ENCODE data around the gene GRHPR.
"Not testable (repeated sequence)": the region's sequence is repeated elsewhere in the genome, so short reads cannot be mapped to it uniquely, and the experiment has no call there.

The GRHPR gene

GRCh38 chr9:37468620-37469019 is 46.1 kb downstream of the GRHPR start:
- no peak for DNase-seq (ENCODE audit: low read depth in 1 of 2, low spot score in 1 of 2)
- no peak for TF ChIP-seq SPI1 (IDR thresholded peaks at IDR 0.05; ENCODE audit: borderline replicate concordance, low read depth)
- TF ChIP-seq POLR2AphosphoS5 (IDR thresholded peaks at IDR 0.05; ENCODE audit: low read depth): no peak
- TF ChIP-seq GABPA (IDR thresholded peaks at IDR 0.05; ENCODE audit: low read depth): no peak
- no peak for TF ChIP-seq REST (IDR thresholded peaks at IDR 0.05; ENCODE audit: insufficient replicate concordance, low read depth)
- Histone ChIP-seq H3K4me3 (replicated peaks; ENCODE audit: insufficient read depth, low read length) (no peak overlapping the region), H3K27me3 (ENCODE audit: insufficient read depth, poor library complexity, severe bottlenecking) (no peaks in the 10 kb centered on the region), H3K27ac (replicated peaks) (no peak overlapping the region)

DNA sequence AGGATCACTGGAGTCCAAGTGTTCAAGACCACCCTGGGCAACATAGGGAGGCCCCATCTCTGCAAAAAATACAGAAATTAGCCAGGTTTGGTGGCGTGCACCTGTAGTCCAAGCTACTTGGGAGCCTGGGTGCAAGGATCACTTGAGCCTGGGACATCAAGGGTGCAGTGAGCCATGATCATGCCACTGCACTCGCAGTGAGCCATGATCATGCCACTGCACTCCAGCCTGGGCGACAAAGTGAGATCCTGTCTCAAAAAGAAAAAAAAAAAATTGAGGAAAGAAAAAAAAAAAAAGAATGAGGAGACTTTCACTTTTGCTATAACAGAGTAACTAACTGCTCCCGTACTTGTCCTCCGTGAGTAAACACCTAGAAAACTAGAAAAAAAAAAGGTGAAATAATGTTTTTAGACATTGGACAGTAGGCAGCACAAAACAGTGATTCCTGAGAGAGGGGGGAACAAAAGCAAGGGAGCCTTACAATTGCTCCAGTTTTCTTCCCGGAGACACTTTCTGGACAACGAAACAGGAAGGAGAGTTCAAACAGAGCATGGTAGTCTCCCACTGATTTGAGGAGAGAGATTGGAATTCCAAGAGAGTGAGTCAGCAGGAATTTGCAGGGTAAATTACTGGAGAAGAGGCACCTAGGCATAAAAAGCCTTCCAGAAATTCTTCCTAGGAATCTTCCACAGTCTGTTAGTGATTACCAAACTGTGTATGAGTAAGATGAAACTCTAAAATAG is 49.6 kb downstream of the GRHPR start:
- no peaks in the 10 kb centered on the region for H3K27me3 ChIP-seq (ENCODE audit: insufficient read depth, poor library complexity, severe bottlenecking)
- no peak overlapping the region for H3K27ac ChIP-seq (replicated peaks)
- no peak overlapping the region for H3K4me3 ChIP-seq (replicated peaks; ENCODE audit: insufficient read depth, low read length)
- TF ChIP-seq SPI1 (IDR thresholded peaks at IDR 0.05; ENCODE audit: borderline replicate concordance, low read depth): no peak
- no peak for TF ChIP-seq REST (IDR thresholded peaks at IDR 0.05; ENCODE audit: insufficient replicate concordance, low read depth)
- TF ChIP-seq, protein P1, sequence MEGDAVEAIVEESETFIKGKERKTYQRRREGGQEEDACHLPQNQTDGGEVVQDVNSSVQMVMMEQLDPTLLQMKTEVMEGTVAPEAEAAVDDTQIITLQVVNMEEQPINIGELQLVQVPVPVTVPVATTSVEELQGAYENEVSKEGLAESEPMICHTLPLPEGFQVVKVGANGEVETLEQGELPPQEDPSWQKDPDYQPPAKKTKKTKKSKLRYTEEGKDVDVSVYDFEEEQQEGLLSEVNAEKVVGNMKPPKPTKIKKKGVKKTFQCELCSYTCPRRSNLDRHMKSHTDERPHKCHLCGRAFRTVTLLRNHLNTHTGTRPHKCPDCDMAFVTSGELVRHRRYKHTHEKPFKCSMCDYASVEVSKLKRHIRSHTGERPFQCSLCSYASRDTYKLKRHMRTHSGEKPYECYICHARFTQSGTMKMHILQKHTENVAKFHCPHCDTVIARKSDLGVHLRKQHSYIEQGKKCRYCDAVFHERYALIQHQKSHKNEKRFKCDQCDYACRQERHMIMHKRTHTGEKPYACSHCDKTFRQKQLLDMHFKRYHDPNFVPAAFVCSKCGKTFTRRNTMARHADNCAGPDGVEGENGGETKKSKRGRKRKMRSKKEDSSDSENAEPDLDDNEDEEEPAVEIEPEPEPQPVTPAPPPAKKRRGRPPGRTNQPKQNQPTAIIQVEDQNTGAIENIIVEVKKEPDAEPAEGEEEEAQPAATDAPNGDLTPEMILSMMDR (IDR thresholded peaks at IDR 0.05; ENCODE audit: insufficient read depth, low read length): no peak
- TF ChIP-seq POLR2AphosphoS5 (IDR thresholded peaks at IDR 0.05; ENCODE audit: low read depth): no peak
- no peak for TF ChIP-seq GABPA (IDR thresholded peaks at IDR 0.05; ENCODE audit: low read depth)
- no peak for DNase-seq (ENCODE audit: low read depth in 1 of 2, low spot score in 1 of 2)

DNA sequence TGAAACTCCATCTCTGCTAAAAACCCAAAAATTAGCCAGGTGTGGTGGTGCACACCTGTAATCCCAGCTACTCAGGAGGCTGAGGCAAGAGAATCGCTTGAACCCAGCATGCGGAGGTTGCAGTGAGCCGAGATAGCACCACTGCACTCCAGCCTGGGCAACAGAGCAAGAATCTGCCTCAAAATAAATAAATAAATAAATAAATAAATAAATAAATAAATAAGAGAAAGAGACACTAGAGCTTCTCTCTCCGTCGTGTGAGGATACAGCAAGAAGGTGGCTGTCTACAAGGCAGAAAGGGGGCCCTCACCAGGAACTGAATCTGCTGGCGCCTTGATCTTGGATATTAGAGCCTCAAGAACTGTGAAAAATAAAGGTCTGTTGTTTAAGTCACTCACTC is 51.5 kb downstream of the GRHPR start:
- not testable (repeated sequence) for H3K4me3 ChIP-seq (replicated peaks; ENCODE audit: insufficient read depth, low read length); DNase-seq (ENCODE audit: low read depth in 1 of 2, low spot score in 1 of 2); H3K27ac ChIP-seq (replicated peaks); H3K27me3 ChIP-seq (ENCODE audit: insufficient read depth, poor library complexity, severe bottlenecking)

- no peaks in the 10 kb centered on the region for H3K27me3 ChIP-seq (ENCODE audit: insufficient read depth, poor library complexity, severe bottlenecking)
- no peak for DNase-seq (ENCODE audit: low read depth in 1 of 2, low spot score in 1 of 2)
- no peak overlapping the region for H3K27ac ChIP-seq (replicated peaks)
- TF ChIP-seq POLR2AphosphoS5 (IDR thresholded peaks at IDR 0.05; ENCODE audit: low read depth): no peak
- no peak for TF ChIP-seq REST (IDR thresholded peaks at IDR 0.05; ENCODE audit: insufficient replicate concordance, low read depth)
- no peak overlapping the region for H3K4me3 ChIP-seq (replicated peaks; ENCODE audit: insufficient read depth, low read length)
Measured at GRCh38 chr9:37474438-37474837, 51.9 kb downstream of the GRHPR start.

Measured in HL-60 (cell line).